Endothelial cell of umbilical vein (primary cell): Measurements from ENCODE around the gene PPIH. TPM values are rescaled to one million over a fixed set of nuclear protein-coding genes. Genes with fewer than 3 reads are reported as not detected.

ENCODE experiments used
- BruUV-seq: library from RNA; stranded (reverse); fragments of 400-500 nt; replicated peaks from 2 replicates; lab custom pipeline; 2021; lab: Mats Ljungman, UMichigan
- CTCF ChIA-PET: fragments of 300-600, 350-600 bp; sonication (Branson Sonifier 250); formaldehyde crosslinking; loops from one replicate; lab custom pipeline; 2021; ENCODE audit warnings: antibody characterized with exemption, inconsistent platforms; lab: Charles Lee
- POLR2A ChIA-PET: fragments of 300-600, 350-600 bp; sonication (Branson Sonifier 250); formaldehyde crosslinking; loops from one replicate; lab custom pipeline; 2021; ENCODE audit warnings: antibody characterized with exemption, inconsistent platforms; lab: Charles Lee
- DNase-seq: peaks from one replicate; pipeline ENCODE4 v3.0.0-alpha.2; 2011; ENCODE audit warnings: low read depth, low spot score
- FAIRE-seq: peaks from 2 replicates; lab custom pipeline; 2011; peaks lifted over from hg19 to GRCh38; lab: Jason Lieb, UNC
- H2AFZ ChIP-seq: 2 replicates; pipeline ENCODE4 v1.6.0; 2012; ENCODE audit warnings: low read depth, low read length, control low read depth, inconsistent platforms
- H3K27ac ChIP-seq: 2 replicates; pipeline ENCODE4 v1.5.1; 2011; ENCODE audit warnings: low read depth, mild to moderate bottlenecking, control low read depth, low read length, moderate library complexity; ENCODE audit not compliant: insufficient read depth
- H3K27me3 ChIP-seq, 2 experiments: 2 replicates each; pipeline versions ENCODE4 v1.6.0 to v1.6.1; 2011; ENCODE audit warnings: low read length in 2 of 2, mixed read lengths in 1 of 2; ENCODE audit not compliant: control insufficient read depth in 2 of 2, insufficient read depth in 2 of 2
- H3K36me3 ChIP-seq, 2 experiments: 2 replicates in 1 of 2; 3 replicates in 1 of 2; pipeline ENCODE4 v1.5.1; 2011; ENCODE audit warnings: low read length in 2 of 2, mild to moderate bottlenecking in 1 of 2, moderate library complexity in 1 of 2; ENCODE audit not compliant: control insufficient read depth in 2 of 2, insufficient read depth in 2 of 2; ENCODE audit errors: extremely low read depth in 1 of 2
- H3K4me1 ChIP-seq: 3 replicates; pipeline ENCODE4 v1.5.1; 2011; ENCODE audit warnings: mild to moderate bottlenecking, low read length; ENCODE audit not compliant: control insufficient read depth, insufficient read depth; ENCODE audit errors: extremely low read depth
- H3K4me2 ChIP-seq: 2 replicates; pipeline ENCODE4 v1.6.1; 2011; ENCODE audit warnings: low read length, control low read depth, mixed read lengths; ENCODE audit not compliant: insufficient read depth
- H3K4me3 ChIP-seq, 3 experiments: fragments of 200-600 bp in 1 of 3; sonication (generic), shearing (Covaris generic) in 1 of 3; replicated peaks in 1 of 3; 2 replicates each; pipeline ENCODE4 v1.5.1; 2011 to 2016; ENCODE audit warnings: control low read depth in 3 of 3, low read length in 3 of 3, mild to moderate bottlenecking in 2 of 3, inconsistent platforms in 1 of 3, low read depth in 1 of 3, moderate library complexity in 1 of 3; ENCODE audit not compliant: insufficient read depth in 1 of 3
- H3K79me2 ChIP-seq: 2 replicates; pipeline ENCODE4 v1.6.0; 2012; ENCODE audit warnings: low read length, inconsistent platforms; ENCODE audit not compliant: control insufficient read depth, insufficient read depth
- H3K9ac ChIP-seq: replicated peaks from 2 replicates; pipeline ENCODE3; 2011; ENCODE audit warnings: low read length, control low read depth; ENCODE audit not compliant: insufficient read depth; ENCODE audit errors: extremely low read depth
- H3K9me1 ChIP-seq: replicated peaks from 3 replicates; pipeline ENCODE4 v1.6.0; 2011; ENCODE audit warnings: mild to moderate bottlenecking, low read length; ENCODE audit not compliant: control insufficient read depth, insufficient read depth; ENCODE audit errors: extremely low read depth
- H3K9me3 ChIP-seq: replicated peaks from 2 replicates; pipeline ENCODE4 v1.5.1; 2012; ENCODE audit warnings: low read length, inconsistent platforms; ENCODE audit not compliant: control insufficient read depth, insufficient read depth
- H4K20me1 ChIP-seq: replicated peaks from 2 replicates; pipeline ENCODE3; 2011; ENCODE audit warnings: mild to moderate bottlenecking, low read length; ENCODE audit not compliant: control insufficient read depth, insufficient read depth; ENCODE audit errors: extremely low read depth
- CTCF ChIP-seq, 2 donors: IDR thresholded peaks; 1 replicate in 1 of 2; 2 replicates in 1 of 2; pipeline ENCODE4 v1.5.1; 2011; ENCODE audit warnings: low read length in 2 of 2, mild to moderate bottlenecking in 2 of 2, moderate library complexity in 2 of 2, control low read depth in 1 of 2, inconsistent platforms in 1 of 2, low read depth in 1 of 2; ENCODE audit not compliant: insufficient read depth in 1 of 2; ENCODE audit errors: extremely low read depth in 1 of 2
- EZH2 ChIP-seq: IDR thresholded peaks from 2 replicates; pipeline ENCODE4 v1.6.1; 2012; ENCODE audit warnings: borderline replicate concordance, low read depth, mild to moderate bottlenecking, moderate library complexity, low read length, inconsistent platforms; ENCODE audit not compliant: severe bottlenecking
- FOS ChIP-seq: IDR thresholded peaks from 2 replicates; pipeline ENCODE4 v1.6.1; 2011; ENCODE audit warnings: mild to moderate bottlenecking, low read length, moderate library complexity, borderline replicate concordance; ENCODE audit not compliant: insufficient read depth
- GATA2 ChIP-seq: IDR thresholded peaks from 2 replicates; pipeline ENCODE4 v1.7.0; 2011; ENCODE audit warnings: low read depth, mild to moderate bottlenecking, moderate library complexity, mixed read lengths, low read length; ENCODE audit not compliant: insufficient read length, insufficient read depth
- JUN ChIP-seq: IDR thresholded peaks from 2 replicates; pipeline ENCODE4 v1.6.1; 2011; ENCODE audit warnings: borderline replicate concordance, low read depth; ENCODE audit not compliant: insufficient read length, insufficient read depth
- MAX ChIP-seq: IDR thresholded peaks from 2 replicates; pipeline ENCODE4 v1.6.1; 2011; ENCODE audit not compliant: insufficient read depth, insufficient read length
- MYC ChIP-seq: IDR thresholded peaks from one replicate; pipeline ENCODE4 v1.6.1; 2011; ENCODE audit warnings: mild to moderate bottlenecking, low read depth, low read length
- POLR2A ChIP-seq: IDR thresholded peaks from 2 replicates; pipeline ENCODE4 v1.6.1; 2012; ENCODE audit warnings: low read depth, mild to moderate bottlenecking, control low read depth, low read length
- POLR2AphosphoS5 ChIP-seq: IDR thresholded peaks from 2 replicates; pipeline ENCODE4 v1.6.1; 2012; ENCODE audit warnings: low read depth, mild to moderate bottlenecking, control low read depth, low read length, moderate library complexity; ENCODE audit not compliant: insufficient read depth
- dilution Hi-C: fragments of 300-500 bp; cut with MboI; formaldehyde crosslinking; loops from one replicate; pipeline ENCODE4 v1.15.0; 2019; ENCODE audit warnings: low sequenced_read_pairs; ENCODE audit not compliant: extremely low pct_ligation_motif_present
- intact Hi-C: fragments of 100-400 bp; cut with micrococcal nuclease; formaldehyde crosslinking; loops from one replicate; pipeline ENCODE4 v1.10.0; 2022
- polyA plus RNA-seq, 4 experiments: library from polyadenylated mRNA; depleted of rRNA in 3 of 4; stranded (reverse) in 3 of 4; unstranded in 1 of 4; fragments of >200 nt; gene quantifications; 2 replicates each; pipeline versions ENCODE4 v1.2.1 to v1.2.3, GENCODE V29; 2011 to 2012; ENCODE audit warnings: missing spikeins in 1 of 4
- total RNA-seq: library from RNA; stranded (reverse); gene quantifications from 2 replicates; pipeline ENCODE4 v1.2.3, GENCODE V29; 2021

Gene PPIH
- total and polyA plus RNA-seq, 2 donors (not counting 3 experiments of a cell fraction or from before 2014, with no cell fraction given) = 52.1 to 55.2 TPM

GRCh38 chr1:42686418-42686817, 28.2 kb downstream of the PPIH start:
- TF ChIP-seq POLR2AphosphoS5 (no peak), CTCF (IDR thresholded peaks at IDR 0.05; ENCODE audit: extremely low read depth in 1 of 2, insufficient read depth in 1 of 2, low read depth in 1 of 2, low read length in 2 of 2) (no peak), FOS (no peak), EZH2 (no peak), POLR2A (no peak), MYC (no peak), MAX (no peak), JUN (no peak), GATA2 (no peak)
- POLR2A ChIA-PET = no interaction called here
- Histone ChIP-seq H2AFZ (no peak overlapping the region), H3K9me3 (no peaks in the 10 kb centered on the region), H3K36me3 (no peaks in the 10 kb centered on the region), H3K79me2 (peaks cover 93% of the 10 kb centered on the region), H3K4me2 (peak overlapping the region; percentile 85), H3K27ac (no peak overlapping the region), H3K9ac (no peak overlapping the region), H3K4me3 (peak overlapping the region in 1 of 3 experiments; percentile 18), H4K20me1 (peaks cover 40% of the 10 kb centered on the region), H3K4me1 (peaks cover 32% of the 10 kb centered on the region), H3K27me3 (no peaks in the 10 kb centered on the region), H3K9me1 (no peaks in the 10 kb centered on the region)
- BruUV-seq = no TSS peak
- no peak for DNase-seq
- no peak for FAIRE-seq
- intact Hi-C loops (loop anchor here (10.0 kb wide), 1 partner anchor 352 kb away; the partner anchor contains the start of gene FOXJ3), dilution Hi-C loops (no loop called here)
- CTCF ChIA-PET = interaction anchor here (1.0 to 1.5 kb wide), 3 partner anchors 18 to 112 kb away, joined by 3 to 4 read pairs (median 3); partner anchors contain the start of genes C1orf50 and P3H1
